Stimulated activated CD8-positive, alpha-beta memory T cell treated with anti-CD3 and anti-CD28 coated beads, Interleukin-7, amount 100 ng/mL, for 48 hours (primary cell): ENCODE measurements around the gene CRTC1.

Source experiments
- DNase-seq, 2 donors: peaks; one replicate each; pipeline ENCODE4 v3.0.0-alpha.2; 2020; ENCODE audit warnings: low read depth in 1 of 2; ENCODE audit errors: extremely low read depth in 1 of 2

The CRTC1 gene

DNA sequence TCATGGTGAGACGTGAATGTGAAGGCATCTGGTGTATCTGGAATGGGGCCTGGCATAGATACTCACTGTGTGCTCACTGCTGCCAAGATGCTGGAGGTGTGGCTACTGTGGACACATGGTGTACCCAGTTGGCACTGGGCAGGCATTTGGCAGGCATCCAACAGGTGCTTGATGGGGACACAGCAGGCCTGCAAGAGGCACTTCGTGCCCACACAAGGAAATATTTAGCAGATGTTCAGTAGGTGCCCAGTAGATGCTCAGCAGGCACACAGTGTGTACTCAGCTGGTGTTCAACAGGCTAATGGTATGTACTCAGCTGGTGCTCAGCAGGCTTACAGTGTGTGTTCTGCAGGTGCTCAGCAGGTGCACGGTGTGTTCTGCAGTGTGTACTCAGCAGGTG lies 14.2 kb downstream of the CRTC1 start:
- no peak for DNase-seq

DNA sequence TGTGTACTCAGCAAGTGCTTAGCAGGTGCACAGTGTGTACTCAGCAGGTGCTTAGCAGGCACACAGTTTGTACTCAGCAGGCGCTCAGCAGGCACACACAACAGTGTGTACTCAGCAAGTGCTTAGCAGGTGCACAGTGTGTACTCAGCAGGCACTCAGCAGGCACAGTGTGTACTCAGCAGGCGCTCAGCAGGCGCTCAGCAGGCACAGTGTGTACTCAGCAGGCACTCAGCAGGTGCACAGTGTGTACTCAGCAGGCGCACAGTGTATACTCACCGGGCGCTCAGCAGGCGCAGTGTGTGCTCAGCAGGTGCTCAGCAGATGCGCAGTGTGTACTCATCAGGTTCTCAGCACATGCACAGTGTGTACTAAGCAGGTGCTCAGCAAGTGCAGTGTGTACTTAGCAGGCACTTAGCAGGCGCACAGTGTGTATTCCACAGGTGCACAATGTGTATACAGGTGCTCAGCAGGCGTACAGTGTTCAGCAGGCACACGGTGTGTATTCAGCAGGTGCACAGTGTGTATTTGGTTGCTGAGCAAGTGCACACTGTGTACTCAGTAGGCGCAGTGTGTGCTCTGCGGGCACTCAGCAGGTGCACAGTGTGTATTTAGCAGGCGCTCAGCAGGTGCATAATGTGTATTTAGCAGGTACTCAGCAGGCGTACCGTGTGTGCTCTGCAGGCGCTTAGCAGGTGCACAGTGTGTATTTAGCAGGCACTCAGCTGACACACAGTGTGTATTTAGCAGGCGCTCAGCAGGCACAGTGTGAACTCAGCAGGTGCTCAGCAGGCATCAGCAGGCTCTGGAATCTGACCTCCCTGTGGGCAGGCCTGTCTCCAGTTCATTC lies 15.1 kb downstream of the CRTC1 start:
- DNase-seq: no peak

DNA sequence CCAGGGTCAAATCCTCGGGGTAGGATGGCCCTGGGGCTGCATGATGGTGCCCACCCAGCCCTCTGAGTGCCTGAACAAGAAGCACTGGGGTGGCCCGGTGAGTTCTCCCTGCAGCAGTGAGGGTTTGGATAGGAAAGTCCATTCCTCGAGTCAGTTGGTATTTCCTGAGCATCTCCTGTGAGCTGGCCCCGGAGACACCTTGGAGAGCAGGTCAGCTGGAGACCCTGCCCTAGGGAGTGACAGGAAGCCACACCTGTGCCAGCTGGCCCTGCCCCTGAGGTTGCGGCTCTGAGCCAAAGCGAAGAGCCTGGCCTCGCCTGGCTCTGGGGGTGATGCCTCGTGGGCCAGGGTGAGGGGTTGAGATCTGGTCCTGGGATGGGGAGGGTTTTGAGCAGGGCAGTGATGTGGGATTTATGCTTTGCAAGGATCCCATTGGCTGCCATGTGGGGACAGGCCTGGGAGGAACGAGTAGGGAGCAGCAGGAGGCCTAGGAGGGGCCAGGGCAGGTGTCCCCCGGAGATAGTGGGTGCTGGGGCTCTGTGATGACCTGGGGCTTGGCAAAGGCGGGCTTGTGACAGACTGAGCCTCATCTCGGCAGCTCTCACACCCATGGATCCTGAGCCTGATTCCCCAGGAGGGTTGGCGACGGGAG lies 16.0 kb downstream of the CRTC1 start:
- no peak for DNase-seq

DNA sequence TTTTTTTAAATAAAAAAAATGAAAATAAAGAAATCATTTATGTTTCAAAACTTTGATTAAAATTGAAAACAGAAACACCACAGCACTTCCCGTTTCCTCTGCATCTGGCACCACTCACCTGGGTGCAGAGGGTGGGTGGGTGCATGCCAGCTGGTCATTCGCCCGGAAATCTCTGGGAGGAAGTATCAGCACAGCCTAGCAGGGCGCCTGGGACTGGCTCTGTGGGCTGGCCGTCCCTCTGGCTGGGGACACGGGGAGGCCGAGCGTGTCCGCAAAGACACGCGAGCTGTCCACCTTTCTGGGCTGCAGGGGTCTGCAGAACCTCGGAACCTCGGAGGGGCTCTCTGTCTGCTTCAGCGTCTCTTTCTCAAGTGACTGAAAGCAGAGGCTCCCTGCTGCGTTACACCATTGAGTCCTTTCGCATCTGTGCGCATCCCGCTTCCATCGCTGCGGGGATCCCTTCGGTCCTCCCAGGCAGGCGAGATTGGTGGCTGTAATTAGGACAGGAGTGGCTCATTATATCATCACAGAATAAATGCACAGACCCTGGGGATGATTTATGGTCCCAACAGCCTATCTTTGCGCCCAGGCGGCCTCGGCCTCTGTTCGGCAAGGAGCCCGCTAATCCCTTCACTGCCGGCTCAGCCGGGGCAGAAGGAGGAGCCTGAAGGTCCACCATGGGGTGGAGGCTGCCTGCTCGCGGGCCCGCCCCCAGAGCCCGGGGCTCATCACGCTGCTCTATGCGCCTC lies 17.2 kb downstream of the CRTC1 start:
- peak; percentile 41 to 44 for DNase-seq

DNA sequence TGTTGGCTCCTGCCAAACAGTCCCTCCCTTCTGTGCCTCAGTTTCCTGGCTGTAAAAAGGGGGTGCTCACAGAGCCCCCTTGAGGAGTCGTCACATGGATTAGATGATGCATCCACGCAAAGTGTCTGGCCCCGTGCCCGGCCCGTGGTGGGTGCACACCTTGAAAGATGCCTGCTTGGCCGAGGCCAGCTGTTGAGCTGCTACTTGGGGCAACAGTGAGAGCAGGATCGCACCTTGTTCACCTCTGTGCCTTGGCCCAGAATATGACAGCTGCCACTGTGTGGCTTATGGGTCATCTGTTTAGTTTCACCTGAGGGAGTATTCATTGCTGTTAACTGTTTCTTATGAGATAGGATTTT lies 17.7 kb downstream of the CRTC1 start:
- no peak for DNase-seq

DNA sequence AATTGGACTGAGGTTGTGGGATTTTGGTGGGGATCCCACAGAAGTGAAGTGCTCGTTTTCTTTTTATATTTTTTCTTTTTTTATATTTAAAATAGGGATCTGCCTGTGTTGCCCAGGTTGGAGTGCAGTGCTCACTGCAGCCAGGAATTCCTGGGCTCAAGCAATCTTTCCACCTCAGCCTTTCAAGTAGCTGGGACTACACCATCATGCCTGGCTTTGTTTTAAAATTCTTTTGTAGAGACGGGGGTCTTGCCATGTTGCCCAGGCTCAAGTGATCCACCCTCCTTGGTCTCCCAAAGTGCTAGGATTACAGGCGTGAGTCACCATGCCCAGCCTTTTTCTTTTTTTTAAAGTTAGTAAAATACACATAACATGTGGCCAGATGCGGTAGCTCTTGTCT lies 20.6 kb downstream of the CRTC1 start:
- no peak for DNase-seq

DNA sequence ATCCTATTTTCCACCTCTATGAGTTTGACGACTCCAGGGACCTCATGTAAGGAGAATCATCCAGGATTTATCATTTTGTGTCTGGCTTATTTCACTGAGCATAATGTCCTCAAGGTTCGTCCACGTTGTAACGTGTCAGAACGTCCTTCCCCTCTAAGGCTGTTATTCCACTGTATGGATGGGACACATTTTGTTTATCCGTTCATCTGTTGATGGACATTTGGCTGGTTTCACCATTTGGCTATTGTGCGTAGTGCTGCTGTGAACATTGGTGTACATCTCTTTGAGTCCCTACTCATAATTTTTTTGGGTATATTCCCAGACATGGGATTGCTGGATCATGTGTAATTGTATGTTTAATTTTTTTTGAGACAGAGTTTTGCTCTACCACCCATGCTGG lies 21.5 kb downstream of the CRTC1 start:
- no peak for DNase-seq

DNA sequence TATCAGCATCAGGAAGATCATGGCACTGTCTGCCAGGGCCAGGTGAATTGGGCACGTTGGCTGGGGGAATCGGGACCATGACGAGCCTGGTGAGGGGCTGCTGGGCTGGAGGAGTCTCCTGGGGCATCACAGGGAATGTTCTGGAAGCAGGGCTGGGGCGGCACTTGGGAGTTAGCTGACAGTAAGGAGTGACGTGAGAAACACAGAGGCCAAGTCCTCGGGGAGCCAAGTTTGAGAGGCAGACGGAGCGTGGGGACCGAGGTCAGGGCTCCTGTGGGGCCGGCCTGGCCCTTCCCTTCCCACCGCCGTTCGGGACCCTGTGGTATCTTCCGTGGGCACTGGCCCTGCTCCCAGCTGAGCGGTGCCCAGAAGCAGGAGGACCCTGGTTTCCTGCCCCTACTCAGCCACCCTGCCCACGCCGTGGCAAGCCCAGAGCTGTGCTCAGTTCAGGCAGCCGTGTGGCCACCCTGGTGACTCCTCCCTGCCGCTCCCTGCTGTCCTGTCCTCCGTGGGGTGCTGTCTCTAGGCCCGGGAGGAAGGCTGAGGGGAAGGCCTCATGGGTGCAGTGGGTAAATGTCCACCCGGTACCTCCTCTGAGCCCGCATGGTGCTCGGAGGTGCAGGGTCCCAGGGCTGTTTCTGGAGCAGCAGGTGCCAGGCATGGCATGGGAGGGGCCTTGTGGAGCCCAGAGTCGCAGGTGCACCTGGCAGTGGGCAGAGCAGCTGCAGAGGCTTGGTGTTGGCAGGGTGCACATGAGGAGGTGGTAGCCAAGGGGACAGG lies 25.2 kb downstream of the CRTC1 start:
- no peak for DNase-seq

DNA sequence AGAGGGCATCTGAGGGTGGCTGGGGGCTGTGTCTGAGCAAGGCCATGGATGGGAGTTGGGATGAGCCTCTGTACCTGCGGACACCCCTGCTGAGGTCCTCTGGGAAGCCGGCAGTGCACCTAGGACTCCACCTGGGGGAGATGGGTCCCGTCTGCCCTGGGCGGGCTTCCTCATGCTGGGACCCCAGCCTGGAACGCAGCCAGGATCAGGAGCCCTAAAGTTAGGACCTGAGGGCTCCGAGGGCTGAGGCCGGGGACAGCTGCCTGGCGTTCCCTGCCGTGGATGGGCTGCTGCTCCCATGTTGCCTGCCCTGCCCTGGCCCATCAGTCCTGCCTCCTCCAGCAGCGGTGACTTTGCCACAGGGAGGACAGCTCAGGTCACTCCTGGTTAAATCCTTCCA lies 26.1 kb downstream of the CRTC1 start:
- no peak for DNase-seq

DNA sequence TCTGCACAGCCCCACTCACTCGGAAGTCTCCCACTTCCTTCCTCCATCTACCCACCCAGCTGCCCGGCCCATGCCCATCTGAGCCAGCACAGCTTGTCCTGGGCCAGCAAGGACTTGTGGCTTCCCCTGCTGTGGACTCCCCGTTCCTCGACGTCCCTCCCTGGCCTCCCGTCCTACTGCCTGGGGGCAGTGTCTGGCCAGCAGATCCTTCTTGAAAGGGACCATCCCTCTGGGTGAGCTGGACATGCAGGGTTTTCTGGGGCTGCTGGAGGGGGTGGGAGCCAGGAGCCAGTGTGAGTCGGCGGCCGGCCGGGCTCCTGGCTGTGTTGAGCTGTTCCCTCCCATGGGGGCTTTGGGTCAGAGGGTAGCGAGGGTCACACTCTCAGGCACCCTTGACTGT lies 26.7 kb downstream of the CRTC1 start:
- DNase-seq: no peak

DNA sequence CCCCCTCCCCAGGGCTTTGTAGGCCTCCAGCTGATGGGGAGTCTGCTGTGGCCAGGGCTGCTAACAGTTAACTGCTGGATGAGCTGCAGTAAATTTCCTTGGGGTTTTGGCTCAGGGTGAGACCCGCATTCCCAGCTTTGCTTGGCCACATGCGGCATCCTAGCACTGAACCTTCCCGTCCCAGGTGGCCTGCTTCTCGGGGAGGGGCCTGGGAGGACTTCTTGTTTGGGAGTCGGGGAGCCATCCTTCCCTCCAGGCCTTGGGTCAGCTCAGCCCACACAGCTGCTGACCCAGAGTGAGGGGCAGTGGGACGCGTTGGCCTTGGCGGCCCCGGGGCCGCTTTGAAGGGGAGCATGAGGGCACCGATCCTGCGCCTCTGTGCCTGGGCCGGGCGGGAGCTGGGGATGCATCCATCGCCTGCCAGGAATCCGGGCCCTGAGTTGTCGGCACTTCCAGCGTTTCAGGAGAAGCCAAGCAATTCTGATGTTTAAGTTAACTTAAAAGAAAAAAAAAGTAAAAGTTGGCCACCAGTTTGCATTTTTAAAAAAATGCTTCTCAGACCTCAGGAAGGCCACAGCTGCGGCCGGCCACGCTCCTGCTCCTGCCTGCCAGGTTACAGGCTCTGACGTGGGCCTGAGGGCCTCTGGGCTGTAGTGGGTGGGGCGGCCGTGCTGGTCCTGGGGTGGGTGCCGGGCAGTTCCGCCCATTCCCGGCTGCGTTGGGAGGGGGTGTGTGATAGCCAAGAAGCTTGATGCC lies 27.7 kb downstream of the CRTC1 start:
- DNase-seq: no peak

DNA sequence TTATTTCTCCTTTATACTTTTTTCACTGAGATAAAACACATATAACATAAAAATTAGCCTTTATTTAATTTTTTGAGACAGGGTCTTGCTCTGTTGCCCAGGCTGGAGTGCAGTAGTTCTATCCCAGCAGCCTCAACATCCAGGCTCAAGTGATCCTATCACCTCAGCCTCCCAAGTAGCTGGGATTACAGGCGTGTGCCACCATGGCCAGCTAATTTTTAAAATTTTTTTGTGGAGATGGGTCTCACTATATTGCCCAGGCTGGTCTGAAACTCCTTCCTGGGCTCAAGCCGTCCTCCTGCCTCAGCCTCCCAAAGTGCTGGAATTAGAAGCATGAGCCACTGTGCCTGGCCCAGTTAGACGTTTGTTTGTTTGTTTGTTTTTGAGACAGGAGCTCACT lies 28.4 kb downstream of the CRTC1 start:
- DNase-seq: no peak

DNA sequence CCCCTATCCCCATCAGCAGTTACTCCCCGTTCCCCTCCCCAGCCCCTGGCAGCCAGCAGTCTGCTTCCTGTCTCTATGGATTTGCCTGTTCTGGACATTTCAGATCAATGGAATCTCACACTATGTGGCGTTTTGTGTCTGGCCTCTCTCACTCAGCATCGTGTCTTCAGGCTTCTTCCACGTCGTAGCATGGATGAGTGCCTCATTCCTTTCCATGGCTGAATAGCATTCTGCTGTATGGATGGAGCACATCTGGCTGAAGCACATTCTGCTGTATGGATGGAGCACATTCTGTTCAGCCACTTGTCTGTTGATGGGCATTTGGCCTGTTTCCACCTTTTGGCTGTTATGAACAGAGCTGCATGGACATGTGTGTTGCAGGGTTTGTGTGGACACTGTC lies 29.5 kb downstream of the CRTC1 start:
- DNase-seq: no peak

DNA sequence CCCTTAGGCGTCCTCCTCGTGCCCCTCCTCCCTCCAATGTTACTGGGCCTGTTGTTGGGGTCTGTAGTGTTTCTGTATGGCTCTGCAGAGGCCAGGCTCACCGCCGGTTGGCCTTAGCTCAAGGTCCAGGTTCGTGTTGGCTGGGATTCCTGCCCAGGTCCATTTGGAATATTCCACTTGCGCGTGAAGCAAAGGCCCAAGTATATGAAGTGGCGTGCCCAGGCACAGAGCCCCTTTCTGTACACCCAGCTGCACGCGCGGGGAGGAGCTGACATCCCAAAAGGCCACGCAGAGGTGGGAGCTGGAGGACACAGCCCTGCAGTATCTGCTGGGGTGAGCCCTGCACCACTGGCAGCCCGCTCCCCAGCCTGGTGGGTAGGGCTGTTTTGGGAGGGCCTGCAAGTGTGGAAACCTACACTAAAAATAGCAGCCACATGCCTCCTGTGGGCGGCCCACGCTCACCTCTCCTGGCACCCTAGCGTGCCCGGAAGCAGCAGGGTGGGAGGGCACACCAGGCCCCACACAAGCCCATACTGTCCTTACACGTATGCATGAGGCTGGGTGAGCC lies 30.2 kb downstream of the CRTC1 start:
- no peak for DNase-seq

DNA sequence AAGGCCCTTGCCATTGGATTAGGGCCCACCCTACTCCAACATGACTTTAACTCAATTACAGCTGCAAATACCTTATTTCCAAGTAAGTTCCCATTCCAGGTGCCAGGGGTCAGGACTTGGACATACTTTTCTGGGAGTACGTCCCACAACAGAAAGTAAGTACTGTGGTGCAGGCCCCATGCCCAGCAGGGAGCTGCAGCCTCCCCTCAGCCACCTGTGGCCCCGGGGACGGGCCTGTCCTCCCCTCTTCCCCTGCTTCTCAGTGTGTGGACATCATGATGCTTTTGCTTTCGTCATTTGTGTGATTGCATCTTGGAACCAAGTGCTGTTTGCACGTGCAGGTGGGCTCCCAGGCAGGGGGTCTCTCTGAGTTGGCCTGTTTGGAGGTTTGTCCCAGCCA lies 31.9 kb downstream of the CRTC1 start:
- DNase-seq: no peak

DNA sequence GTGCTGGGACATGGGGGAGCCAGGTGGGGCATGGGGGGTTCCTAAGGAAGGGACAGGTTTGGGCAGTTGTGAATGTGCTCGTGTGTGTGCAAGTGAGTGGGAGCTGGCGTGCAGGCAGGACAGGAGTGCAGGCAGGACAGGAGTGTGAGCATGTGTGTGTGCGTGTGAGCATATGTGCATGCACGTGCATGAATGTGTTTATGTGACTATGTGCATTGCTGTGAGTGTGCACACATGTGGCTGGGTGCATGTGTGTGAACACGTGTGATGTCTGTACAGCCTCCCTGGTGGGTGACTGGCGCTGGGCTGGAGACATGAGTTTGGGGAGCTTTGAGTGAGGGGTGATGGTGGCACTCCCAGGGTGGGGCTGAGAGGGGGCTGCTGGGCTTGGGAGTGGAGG lies 33.4 kb downstream of the CRTC1 start:
- DNase-seq: no peak

DNA sequence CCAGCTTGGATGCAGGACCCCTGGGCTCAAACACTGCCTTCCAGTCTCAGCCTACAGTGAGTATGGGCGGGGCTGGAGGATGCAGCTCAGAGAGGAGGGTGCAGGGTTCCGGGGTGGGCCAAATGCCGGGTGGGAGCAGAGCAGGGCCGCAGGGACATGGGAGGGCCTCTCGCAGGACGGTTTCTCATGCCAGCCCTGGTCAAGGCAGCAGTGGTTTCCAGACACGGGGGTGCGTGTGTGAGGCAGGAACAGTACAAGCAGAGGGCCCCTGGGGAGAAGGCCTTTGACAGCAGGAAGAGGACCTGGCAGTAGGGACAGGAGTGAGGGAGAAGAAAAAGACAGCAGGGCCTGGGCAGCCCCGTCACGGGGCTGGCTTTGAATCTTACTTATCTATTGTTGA lies 34.1 kb downstream of the CRTC1 start:
- no peak for DNase-seq

DNA sequence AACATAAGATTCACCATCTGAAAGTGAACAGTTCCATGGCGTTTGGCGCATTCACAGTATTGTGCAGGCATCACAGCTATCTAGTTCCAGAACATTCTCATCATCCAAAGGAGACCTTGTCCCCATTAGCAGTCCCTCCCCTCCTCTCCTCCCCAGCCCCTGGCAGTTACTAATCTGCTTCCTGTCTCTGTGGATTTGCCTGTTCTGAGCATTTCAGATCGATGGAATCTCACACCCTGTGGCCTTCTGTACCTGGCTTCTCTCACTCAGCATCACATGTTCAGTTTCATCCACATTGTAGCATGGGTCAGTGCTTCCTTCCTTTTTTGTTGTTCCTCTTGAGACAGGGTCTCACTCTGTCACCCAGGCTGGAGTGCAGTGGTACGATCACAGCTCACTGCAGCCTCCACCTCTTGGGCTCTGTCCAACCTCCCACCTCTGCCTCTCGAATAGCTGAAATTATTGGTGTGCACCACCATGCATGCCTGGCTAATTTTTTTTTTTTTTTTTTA lies 34.6 kb downstream of the CRTC1 start:
- no peak for DNase-seq

DNA sequence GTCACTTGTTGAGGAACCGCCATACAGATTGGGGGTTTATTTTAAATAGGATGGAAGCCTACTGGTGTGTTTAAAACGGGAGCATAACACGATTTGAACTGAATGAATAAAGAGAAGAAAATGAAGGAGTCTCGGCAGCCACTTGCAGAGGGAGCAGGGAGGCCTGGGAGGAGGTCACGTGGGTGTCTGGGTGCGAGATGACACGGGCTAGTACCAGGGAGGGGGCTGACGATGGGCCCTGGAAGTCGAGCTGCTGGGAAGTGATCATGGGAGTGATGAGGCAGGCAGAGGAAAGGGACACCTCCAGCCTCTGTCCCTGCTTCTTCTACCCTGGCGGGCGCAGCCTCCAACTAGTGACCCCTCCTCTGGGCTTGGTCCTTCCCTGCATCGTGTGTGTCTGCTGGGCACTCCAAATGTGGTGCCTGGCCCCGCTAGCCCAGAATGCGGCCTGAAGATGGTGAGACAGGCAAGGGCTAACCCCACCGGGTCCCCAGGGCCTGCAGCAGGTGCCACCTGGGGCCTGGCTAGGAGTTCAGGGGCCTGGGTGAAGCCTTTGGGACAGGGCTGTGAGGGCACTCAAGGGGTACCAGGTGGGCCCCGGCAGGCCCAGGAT lies 35.5 kb downstream of the CRTC1 start:
- DNase-seq: no peak

DNA sequence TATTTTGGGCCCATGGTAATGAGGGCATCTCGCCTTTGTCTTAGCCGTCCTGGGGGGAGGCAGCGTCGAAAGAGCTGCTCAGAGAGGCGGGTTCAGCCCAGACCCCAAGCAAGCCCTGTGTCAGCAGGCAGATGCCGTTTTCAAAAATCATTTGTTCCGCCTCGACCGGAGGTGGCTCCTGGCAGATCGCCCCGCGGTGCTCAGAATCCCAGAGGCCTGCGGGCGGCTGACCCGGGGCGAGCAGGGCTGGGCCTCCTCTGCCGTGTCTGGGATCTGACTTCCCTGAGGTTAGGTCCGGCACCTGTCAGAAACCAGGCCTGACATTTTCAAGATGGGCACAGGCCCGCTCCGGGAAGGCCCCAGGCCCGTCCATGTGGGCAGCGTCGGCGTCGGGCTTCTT lies 36.1 kb downstream of the CRTC1 start:
- DNase-seq: no peak
